CD14-positive monocyte (primary cell): ENCODE results near the gene BTN3A1. TPM values are rescaled to one million over a fixed set of nuclear protein-coding genes. Genes with fewer than 3 reads are reported as not detected.

Experiments
- DNase-seq, 3 donors: peaks; one replicate each; pipeline ENCODE4 v3.0.0-alpha.2; 2011 to 2022
- H2AFZ ChIP-seq: 2 replicates; pipeline ENCODE4 v1.6.0; 2012; ENCODE audit warnings: mild to moderate bottlenecking, low read depth, low read length, inconsistent platforms; ENCODE audit not compliant: insufficient read depth, poor library complexity, severe bottlenecking
- H3K27ac ChIP-seq, 2 donors: 1 replicate in 1 of 2; 2 replicates in 1 of 2; pipeline ENCODE4 v1.5.1; 2012 to 2013; ENCODE audit warnings: low read length in 2 of 2, control low read depth in 1 of 2, inconsistent platforms in 1 of 2, low read depth in 1 of 2, mild to moderate bottlenecking in 1 of 2
- H3K27me3 ChIP-seq, 2 donors: one replicate each; pipeline versions ENCODE4 v1.6.0 to v1.6.1; 2011 to 2013; ENCODE audit warnings: low read length in 2 of 2; ENCODE audit not compliant: control insufficient read depth in 2 of 2, insufficient read depth in 2 of 2
- H3K36me3 ChIP-seq, 2 donors: replicated peaks in 1 of 2; 1 replicate in 1 of 2; 2 replicates in 1 of 2; pipeline versions ENCODE4 v1.5.1 to v1.6.1; 2012 to 2013; ENCODE audit warnings: low read length in 2 of 2, control low read depth in 1 of 2, inconsistent platforms in 1 of 2, mild to moderate bottlenecking in 1 of 2; ENCODE audit not compliant: insufficient read depth in 2 of 2, control insufficient read depth in 1 of 2
- H3K4me1 ChIP-seq, 2 donors: 1 replicate in 1 of 2; 2 replicates in 1 of 2; pipeline versions ENCODE4 v1.5.1 to v1.6.1; 2012 to 2013; ENCODE audit warnings: low read length in 2 of 2, control low read depth in 1 of 2, inconsistent platforms in 1 of 2, mild to moderate bottlenecking in 1 of 2, moderate library complexity in 1 of 2; ENCODE audit not compliant: insufficient read depth in 2 of 2, control insufficient read depth in 1 of 2
- H3K4me2 ChIP-seq: replicated peaks from 2 replicates; pipeline ENCODE3; 2012; ENCODE audit warnings: low read length, moderate library complexity, mild to moderate bottlenecking; ENCODE audit not compliant: poor library complexity, severe bottlenecking; ENCODE audit errors: extremely low read depth
- H3K4me3 ChIP-seq, 3 experiments: fragments of 200-600 bp in 1 of 3; sonication (generic) in 1 of 3; replicated peaks in 1 of 3; 1 replicate in 2 of 3; 2 replicates in 1 of 3; pipeline ENCODE4 v1.5.1; 2011 to 2013; ENCODE audit warnings: low read length in 3 of 3, mild to moderate bottlenecking in 3 of 3, control low read depth in 2 of 3, low read depth in 2 of 3, inconsistent platforms in 1 of 3, moderate library complexity in 1 of 3
- H3K79me2 ChIP-seq: 2 replicates; pipeline ENCODE4 v1.6.0; 2012; ENCODE audit warnings: mild to moderate bottlenecking, control low read depth, inconsistent platforms, low read length, moderate library complexity; ENCODE audit not compliant: insufficient read depth
- H3K9ac ChIP-seq: 2 replicates; pipeline ENCODE4 v1.6.0; 2017; ENCODE audit warnings: low read length, mild to moderate bottlenecking; ENCODE audit not compliant: insufficient read depth, poor library complexity, severe bottlenecking
- H3K9me3 ChIP-seq, 2 donors: replicated peaks in 1 of 2; 1 replicate in 1 of 2; 2 replicates in 1 of 2; pipeline versions ENCODE4 v1.5.1 to v1.6.1; 2012 to 2013; ENCODE audit warnings: low read length in 2 of 2, control low read depth in 1 of 2; ENCODE audit not compliant: control insufficient read depth in 1 of 2, insufficient read depth in 1 of 2
- H4K20me1 ChIP-seq: 2 replicates; pipeline ENCODE4 v1.6.0; 2012; ENCODE audit warnings: mild to moderate bottlenecking, low read length, control low read depth, moderate library complexity; ENCODE audit not compliant: insufficient read depth
- H3K27ac Mint-ChIP-seq, 7 donors: one replicate each; pipeline ENCODE4 v1.8.0; 2020; ENCODE audit warnings: mild to moderate bottlenecking in 7 of 7, mixed read lengths in 7 of 7, moderate library complexity in 6 of 7, inconsistent platforms in 2 of 7
- H3K27me3 Mint-ChIP-seq, 3 donors: one replicate each; pipeline ENCODE4 v1.8.0; 2021 to 2022; ENCODE audit warnings: low read depth in 3 of 3, mild to moderate bottlenecking in 3 of 3, mixed read lengths in 3 of 3, moderate library complexity in 3 of 3, inconsistent platforms in 1 of 3
- H3K36me3 Mint-ChIP-seq, 2 donors: one replicate each; pipeline ENCODE4 v1.8.0; 2020; ENCODE audit warnings: mixed read lengths in 2 of 2, inconsistent platforms in 1 of 2, mild to moderate bottlenecking in 1 of 2
- H3K4me1 Mint-ChIP-seq: one replicate; pipeline ENCODE4 v1.8.0; 2020; ENCODE audit warnings: mild to moderate bottlenecking, mixed read lengths
- H3K4me3 Mint-ChIP-seq, 2 donors: one replicate each; pipeline ENCODE4 v1.8.0; 2020; ENCODE audit warnings: mild to moderate bottlenecking in 2 of 2, mixed read lengths in 2 of 2, moderate library complexity in 1 of 2
- H3K9me3 Mint-ChIP-seq, 7 donors: one replicate each; pipeline ENCODE4 v1.8.0; 2020 to 2022; ENCODE audit warnings: mixed read lengths in 7 of 7, mild to moderate bottlenecking in 6 of 7, moderate library complexity in 6 of 7, inconsistent platforms in 2 of 7
- CTCF ChIP-seq: fragments of 200-600 bp; IDR thresholded peaks from one replicate; pipeline ENCODE4 v1.8.0; 2022; ENCODE audit warnings: antibody characterized with exemption, mild to moderate bottlenecking
- WGBS: methylation state at CpG from one replicate; pipeline ENCODE4 v1.1.5; 2013; ENCODE audit warnings: missing lambda C conversion rate; ENCODE audit not compliant: insufficient coverage; 5-methylcytosine and 5-hydroxymethylcytosine counted together
- intact Hi-C, 2 donors: fragments of 100-400 bp; cut with micrococcal nuclease; formaldehyde crosslinking; loops; one replicate each; pipeline versions ENCODE4 v1.15.0 to v1.15.1; 2023
- polyA plus RNA-seq, 3 donors: library from polyadenylated mRNA; depleted of rRNA in 1 of 3; unstranded in 2 of 3; stranded (reverse) in 1 of 3; fragments of 300-500 nt in 2 of 3; fragments of >200 nt in 1 of 3; fragmentation: Illumina TruSeq in 2 of 3; gene quantifications; 1 replicate in 2 of 3; 2 replicates in 1 of 3; pipeline ENCODE4 v1.2.3, GENCODE V29; 2012 to 2021

The BTN3A1 gene
- polyA plus RNA-seq, 3 donors: 19.7 to 114 (median 25.1) TPM

- Histone ChIP-seq H3K9me3 (no peaks in the 10 kb centered on the region), H3K79me2 (peaks cover 13% of the 10 kb centered on the region), H2AFZ (no peak overlapping the region), H3K9ac (no peak overlapping the region), H3K27me3 (no peaks in the 10 kb centered on the region), H3K4me2 (no peak overlapping the region), H3K27ac (no peak overlapping the region), H3K36me3 (peaks cover 25 to 33% of the 10 kb centered on the region in 2 donors), H3K4me3 (no peak overlapping the region), H3K4me1 (peaks cover 15 to 26% of the 10 kb centered on the region in 2 donors), H4K20me1 (no peaks in the 10 kb centered on the region)
- Mint-ChIP-seq H3K36me3 (peaks cover 33 to 35% of the 10 kb centered on the region in 2 donors), H3K27ac (no peak overlapping the region), H3K9me3 (no peaks in the 10 kb centered on the region), H3K27me3 (peaks cover 0 to 3% (median 0%) of the 10 kb centered on the region in 3 donors), H3K4me1 (peaks cover 44% of the 10 kb centered on the region), H3K4me3 (no peak overlapping the region)
- WGBS: no CpG with 5 or more reads among the region's 3 CpGs
- no peak for TF ChIP-seq CTCF
- intact Hi-C loops: no loop called here
- no peak for DNase-seq
Measured at GRCh38 chr6:26379292-26379691, 22.8 kb upstream of the BTN3A1 start.

GRCh38 chr6:26379740-26380139 is 22.3 kb upstream of the BTN3A1 start:
- Histone ChIP-seq H3K9ac (no peak overlapping the region), H3K9me3 (no peaks in the 10 kb centered on the region), H3K36me3 (peaks cover 20 to 29% of the 10 kb centered on the region in 2 donors), H3K4me2 (no peak overlapping the region), H3K27ac (no peak overlapping the region), H3K79me2 (peaks cover 17% of the 10 kb centered on the region), H2AFZ (no peak overlapping the region), H3K27me3 (no peaks in the 10 kb centered on the region), H3K4me3 (no peak overlapping the region), H4K20me1 (no peaks in the 10 kb centered on the region), H3K4me1 (peaks cover 19 to 30% of the 10 kb centered on the region in 2 donors)
- TF ChIP-seq CTCF: no peak
- Mint-ChIP-seq H3K27ac (peak overlapping the region in 1 of 7 donors; percentile 22), H3K4me3 (no peak overlapping the region), H3K27me3 (peaks cover 0 to 3% (median 0%) of the 10 kb centered on the region in 3 donors), H3K36me3 (peaks cover 28 to 30% of the 10 kb centered on the region in 2 donors), H3K9me3 (no peaks in the 10 kb centered on the region), H3K4me1 (peaks cover 44% of the 10 kb centered on the region)
- intact Hi-C loops: no loop called here
- no peak for DNase-seq
